Vagina (tissue), 2 donors: ENCODE results near the gene KATNAL1. TPM values are rescaled to one million over a fixed set of nuclear protein-coding genes. Genes with fewer than 3 reads are reported as not detected.

Source experiments
- DNase-seq, 2 donors: peaks; one replicate each; pipeline ENCODE4 v3.0.0-alpha.2; 2017; ENCODE audit errors: extremely low spot score in 2 of 2
- H3K27ac ChIP-seq: fragments of 200-600 bp; sonication (generic); one replicate; pipeline ENCODE4 v1.5.1; 2019
- H3K27me3 ChIP-seq: fragments of 200-600 bp; sonication (generic); one replicate; pipeline ENCODE4 v1.5.1; 2019
- H3K36me3 ChIP-seq, 2 donors: fragments of 200-600 bp; sonication (generic); one replicate each; pipeline ENCODE4 v1.5.1; 2017 to 2019
- H3K4me1 ChIP-seq: fragments of 200-600 bp; sonication (generic); one replicate; pipeline ENCODE4 v1.5.1; 2019
- H3K4me3 ChIP-seq, 2 donors: fragments of 200-600 bp; sonication (generic); 1 replicate in 1 of 2; 2 replicates in 1 of 2; pipeline ENCODE4 v1.5.1; 2016 to 2019
- H3K9me3 ChIP-seq: fragments of 200-600 bp; sonication (generic); one replicate; pipeline ENCODE4 v1.5.1; 2019
- POLR2A ChIP-seq, 2 donors: fragments of 450-650 bp; IDR thresholded peaks; one replicate each; pipeline ENCODE4 v1.6.1; 2017; ENCODE audit warnings: antibody characterized with exemption in 2 of 2, mild to moderate bottlenecking in 2 of 2, moderate library complexity in 2 of 2
- POLR2AphosphoS5 ChIP-seq, 2 donors: sonication (generic); formaldehyde crosslinking; IDR thresholded peaks; one replicate each; pipeline ENCODE4 v1.9.0; 2017; ENCODE audit warnings: antibody characterized with exemption in 2 of 2, mild to moderate bottlenecking in 2 of 2, low read depth in 1 of 2; ENCODE audit not compliant: insufficient read depth in 1 of 2
- intact Hi-C: fragments of 100-400 bp; cut with DNase I; formaldehyde crosslinking; loops from one replicate; pipeline ENCODE4 v1.15.1; 2023
- total RNA-seq: library from RNA; depleted of rRNA; stranded (reverse); fragments of >200 nt; gene quantifications from one replicate; pipeline ENCODE4 v1.2.3, GENCODE V29; 2016
- TF ChIP-seq, protein P1 (sequence below), 3 experiments: fragments of 450-650 bp in 2 of 3; fragments of 200-600 bp in 1 of 3; sonication (generic) in 1 of 3; IDR thresholded peaks; one replicate each; pipeline ENCODE4 v1.5.1; 2017 to 2019; ENCODE audit warnings: antibody characterized with exemption in 3 of 3, mild to moderate bottlenecking in 2 of 3, moderate library complexity in 2 of 3

The KATNAL1 gene
- total RNA-seq, 1 donor from 2014 or later: 20.6 TPM

DNA sequence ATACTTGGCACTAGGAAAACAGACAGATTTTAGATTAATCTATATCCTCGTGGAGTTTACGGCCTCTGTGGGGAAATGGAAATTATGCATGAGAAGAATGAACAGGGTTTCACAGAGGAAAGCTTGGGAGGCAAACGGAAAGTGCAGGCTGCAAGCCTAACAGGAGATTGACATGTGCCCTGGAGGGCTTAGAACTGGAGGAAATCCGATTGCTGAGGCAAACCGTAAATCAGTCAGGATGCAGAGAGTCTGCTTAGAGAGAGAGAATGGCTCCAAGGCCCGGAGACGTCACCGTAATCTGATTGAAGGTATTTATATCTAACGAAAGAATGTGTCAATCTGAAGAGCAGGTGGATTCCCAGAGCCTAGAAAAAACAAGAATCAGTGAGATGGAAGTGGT lies 143.2 kb downstream of the KATNAL1 start:
- no peak overlapping the region for H3K27ac ChIP-seq
- DNase-seq: no peak
- no peak for TF ChIP-seq POLR2AphosphoS5 (IDR thresholded peaks at IDR 0.05; ENCODE audit: insufficient read depth in 1 of 2, low read depth in 1 of 2)
- no peak for TF ChIP-seq POLR2A (IDR thresholded peaks at IDR 0.05)
- TF ChIP-seq, protein P1, sequence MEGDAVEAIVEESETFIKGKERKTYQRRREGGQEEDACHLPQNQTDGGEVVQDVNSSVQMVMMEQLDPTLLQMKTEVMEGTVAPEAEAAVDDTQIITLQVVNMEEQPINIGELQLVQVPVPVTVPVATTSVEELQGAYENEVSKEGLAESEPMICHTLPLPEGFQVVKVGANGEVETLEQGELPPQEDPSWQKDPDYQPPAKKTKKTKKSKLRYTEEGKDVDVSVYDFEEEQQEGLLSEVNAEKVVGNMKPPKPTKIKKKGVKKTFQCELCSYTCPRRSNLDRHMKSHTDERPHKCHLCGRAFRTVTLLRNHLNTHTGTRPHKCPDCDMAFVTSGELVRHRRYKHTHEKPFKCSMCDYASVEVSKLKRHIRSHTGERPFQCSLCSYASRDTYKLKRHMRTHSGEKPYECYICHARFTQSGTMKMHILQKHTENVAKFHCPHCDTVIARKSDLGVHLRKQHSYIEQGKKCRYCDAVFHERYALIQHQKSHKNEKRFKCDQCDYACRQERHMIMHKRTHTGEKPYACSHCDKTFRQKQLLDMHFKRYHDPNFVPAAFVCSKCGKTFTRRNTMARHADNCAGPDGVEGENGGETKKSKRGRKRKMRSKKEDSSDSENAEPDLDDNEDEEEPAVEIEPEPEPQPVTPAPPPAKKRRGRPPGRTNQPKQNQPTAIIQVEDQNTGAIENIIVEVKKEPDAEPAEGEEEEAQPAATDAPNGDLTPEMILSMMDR (IDR thresholded peaks at IDR 0.05): no peak
- no peaks in the 10 kb centered on the region for H3K9me3 ChIP-seq
- intact Hi-C loops: no loop called here
- no peaks in the 10 kb centered on the region for H3K27me3 ChIP-seq
- no peak overlapping the region for H3K4me3 ChIP-seq
- no peaks in the 10 kb centered on the region for H3K36me3 ChIP-seq
- peaks cover 16% of the 10 kb centered on the region for H3K4me1 ChIP-seq

DNA sequence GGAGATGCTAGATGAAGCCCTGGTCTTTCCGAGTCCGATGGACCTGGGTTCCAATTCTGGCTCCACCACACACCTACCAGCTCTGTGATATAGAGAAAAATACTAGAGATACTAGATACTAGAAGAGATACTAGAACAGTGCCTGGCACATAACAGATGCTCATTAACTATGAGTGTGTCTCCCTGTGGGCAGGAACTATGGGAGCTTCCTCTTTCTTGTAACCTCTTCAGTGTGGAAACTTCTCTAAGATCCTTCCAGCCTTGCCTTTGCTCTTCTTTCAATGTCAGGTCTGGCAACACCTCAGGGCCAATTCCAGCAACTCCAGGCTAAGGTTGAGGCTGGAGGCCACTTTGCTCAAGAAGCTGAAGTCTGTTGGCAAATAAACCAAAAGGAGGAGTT lies 143.9 kb downstream of the KATNAL1 start:
- no peak for DNase-seq
- intact Hi-C loops: no loop called here
- Histone ChIP-seq H3K27ac (no peak overlapping the region), H3K36me3 (no peaks in the 10 kb centered on the region), H3K4me1 (peaks cover 12% of the 10 kb centered on the region), H3K9me3 (no peaks in the 10 kb centered on the region), H3K27me3 (no peaks in the 10 kb centered on the region), H3K4me3 (no peak overlapping the region)
- TF ChIP-seq POLR2A (IDR thresholded peaks at IDR 0.05) (no peak), POLR2AphosphoS5 (IDR thresholded peaks at IDR 0.05; ENCODE audit: insufficient read depth in 1 of 2, low read depth in 1 of 2) (no peak)
- TF ChIP-seq, protein P1 (IDR thresholded peaks at IDR 0.05): no peak

DNA sequence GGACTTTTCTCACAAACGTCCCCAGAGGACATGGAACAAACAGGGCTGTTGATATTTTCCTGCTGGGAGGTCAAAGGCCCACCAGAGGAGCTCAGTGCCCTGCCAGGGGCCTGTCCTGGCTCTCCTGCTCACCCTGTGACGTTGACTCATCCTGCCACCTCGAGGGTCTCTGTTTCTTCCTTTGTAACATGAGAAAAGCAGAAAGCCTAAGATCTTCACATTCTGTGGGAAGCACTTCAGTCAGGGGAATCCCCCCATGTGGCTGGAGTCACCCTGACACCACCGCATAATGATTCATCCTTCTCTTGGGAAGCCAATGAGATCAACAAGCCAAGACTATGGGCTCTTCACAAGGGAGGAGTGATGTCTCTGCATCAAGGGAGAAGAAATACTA lies 147.9 kb downstream of the KATNAL1 start:
- Histone ChIP-seq H3K9me3 (no peaks in the 10 kb centered on the region), H3K27me3 (no peaks in the 10 kb centered on the region), H3K4me3 (no peak overlapping the region), H3K36me3 (no peaks in the 10 kb centered on the region), H3K4me1 (peaks cover 12% of the 10 kb centered on the region), H3K27ac (peak overlapping the region; percentile 62)
- DNase-seq: no peak
- TF ChIP-seq, protein P1 (IDR thresholded peaks at IDR 0.05): no peak
- TF ChIP-seq POLR2A (IDR thresholded peaks at IDR 0.05): no peak
- peak in 1 of 2 donors; percentile 45 for TF ChIP-seq POLR2AphosphoS5 (IDR thresholded peaks at IDR 0.05; ENCODE audit: insufficient read depth in 1 of 2, low read depth in 1 of 2)
- intact Hi-C loops: no loop called here

DNA sequence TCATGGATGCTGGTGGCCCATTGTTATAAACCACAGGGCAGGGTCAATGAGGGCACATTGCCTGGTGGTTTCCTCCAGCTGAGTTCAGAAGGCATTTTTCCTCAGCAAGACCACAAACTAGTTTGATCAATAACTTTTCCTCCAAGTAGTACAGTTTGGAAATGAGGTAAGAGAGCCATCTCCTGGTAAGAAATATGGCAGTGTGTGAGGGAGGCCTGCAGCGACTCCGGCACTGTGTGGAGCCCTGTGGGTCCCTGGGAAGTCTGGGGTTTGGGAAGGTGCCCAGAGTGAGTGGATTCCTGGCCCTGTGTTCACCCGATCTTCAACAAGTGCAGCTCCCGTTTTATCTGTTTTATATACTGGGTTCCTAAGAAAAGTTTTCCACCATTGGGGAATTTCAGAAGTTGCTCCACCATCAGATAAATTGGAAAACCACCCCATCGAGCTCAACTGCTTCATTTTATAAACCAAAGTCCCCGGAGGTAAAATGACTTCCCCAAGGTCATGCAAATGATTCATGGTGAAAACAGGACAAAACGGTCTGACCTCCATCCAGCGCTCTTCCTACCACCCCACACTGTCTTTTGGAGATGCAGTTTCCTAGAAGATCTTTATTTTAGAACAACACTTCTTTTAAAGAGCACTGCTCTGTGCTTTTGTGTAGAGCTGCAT lies 148.4 kb downstream of the KATNAL1 start:
- Histone ChIP-seq H3K27me3 (no peaks in the 10 kb centered on the region), H3K9me3 (no peaks in the 10 kb centered on the region), H3K36me3 (no peaks in the 10 kb centered on the region), H3K4me1 (peaks cover 12% of the 10 kb centered on the region), H3K4me3 (no peak overlapping the region), H3K27ac (peak overlapping the region; percentile 62)
- no peak for DNase-seq
- TF ChIP-seq POLR2A (IDR thresholded peaks at IDR 0.05): no peak
- TF ChIP-seq, protein P1 (IDR thresholded peaks at IDR 0.05): peak in 2 of 3 experiments; percentile 2 to 25
- intact Hi-C loops: no loop called here

DNA sequence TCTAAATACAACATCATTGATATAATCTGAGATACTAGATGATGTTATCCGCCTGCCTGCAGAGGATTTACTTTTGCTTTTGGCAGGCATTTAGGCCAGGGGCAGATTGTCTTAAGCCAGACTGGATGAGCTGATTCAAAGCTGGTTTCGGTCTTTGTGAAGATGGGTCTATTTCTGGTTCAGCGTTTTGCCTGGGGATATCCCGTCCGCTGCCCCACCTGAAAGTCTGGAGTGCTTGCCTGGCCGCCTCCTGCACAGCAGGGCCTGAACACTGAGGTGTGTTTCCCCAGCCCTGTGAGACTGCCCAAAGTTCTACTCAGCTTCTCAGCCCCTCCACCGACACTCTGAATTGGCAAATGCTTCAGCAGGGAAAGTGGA lies 149.7 kb downstream of the KATNAL1 start:
- TF ChIP-seq, protein P1 (IDR thresholded peaks at IDR 0.05): no peak
- TF ChIP-seq POLR2AphosphoS5 (IDR thresholded peaks at IDR 0.05; ENCODE audit: insufficient read depth in 1 of 2, low read depth in 1 of 2) (no peak), POLR2A (IDR thresholded peaks at IDR 0.05) (no peak)
- Histone ChIP-seq H3K27ac (no peak overlapping the region), H3K9me3 (no peaks in the 10 kb centered on the region), H3K27me3 (no peaks in the 10 kb centered on the region), H3K36me3 (no peaks in the 10 kb centered on the region), H3K4me1 (peaks cover 12% of the 10 kb centered on the region), H3K4me3 (no peak overlapping the region)
- intact Hi-C loops: no loop called here
- no peak for DNase-seq
